H9 (cell line): Measurements from ENCODE around the gene KLHDC9. TPM values are rescaled to one million over a fixed set of nuclear protein-coding genes. Genes with fewer than 3 reads are reported as not detected.

Experiments used
- DNase-seq: peaks from one replicate; pipeline ENCODE4 v3.0.0-alpha.2; 2017
- H2AFZ ChIP-seq: one replicate; pipeline ENCODE4 v1.6.1; 2013; ENCODE audit warnings: mild to moderate bottlenecking, low read length, control low read depth, moderate library complexity
- H2AK5ac ChIP-seq: 2 replicates; pipeline ENCODE4 v1.6.1; 2013; ENCODE audit warnings: low read length, control low read depth, mixed read lengths; ENCODE audit not compliant: insufficient read length
- H2BK120ac ChIP-seq: one replicate; pipeline ENCODE4 v1.6.1; 2013; ENCODE audit warnings: low read depth, mild to moderate bottlenecking, low read length, control low read depth, inconsistent platforms; ENCODE audit not compliant: poor library complexity, severe bottlenecking
- H2BK12ac ChIP-seq: 2 replicates; pipeline ENCODE4 v1.6.1; 2013; ENCODE audit warnings: low read length, control low read depth, mixed read lengths, low read depth; ENCODE audit not compliant: insufficient read length
- H2BK15ac ChIP-seq: 2 replicates; pipeline ENCODE4 v1.6.1; 2013; ENCODE audit warnings: low read depth, low read length, control low read depth
- H2BK20ac ChIP-seq: one replicate; pipeline ENCODE4 v1.6.1; 2013; ENCODE audit warnings: low read depth, mild to moderate bottlenecking, low read length, control low read depth, inconsistent platforms; ENCODE audit not compliant: poor library complexity, severe bottlenecking
- H2BK5ac ChIP-seq: 2 replicates; pipeline ENCODE4 v1.6.1; 2013; ENCODE audit warnings: low read length, control low read depth, mixed read lengths; ENCODE audit not compliant: insufficient read length
- H3K14ac ChIP-seq: 2 replicates; pipeline ENCODE4 v1.6.1; 2013; ENCODE audit warnings: low read length, control low read depth; ENCODE audit not compliant: insufficient read depth
- H3K18ac ChIP-seq: 2 replicates; pipeline ENCODE4 v1.6.1; 2013; ENCODE audit warnings: low read depth, mild to moderate bottlenecking, mixed read lengths, low read length, control low read depth; ENCODE audit not compliant: insufficient read length
- H3K23ac ChIP-seq: 2 replicates; pipeline ENCODE4 v1.6.1; 2013; ENCODE audit warnings: low read length, control low read depth, mixed read lengths, low read depth; ENCODE audit not compliant: insufficient read length
- H3K23me2 ChIP-seq: 2 replicates; pipeline ENCODE4 v1.6.1; 2013; ENCODE audit warnings: low read depth, mild to moderate bottlenecking, mixed read lengths, low read length, control low read depth; ENCODE audit not compliant: insufficient read length, poor library complexity, severe bottlenecking
- H3K27ac ChIP-seq: 2 replicates; pipeline ENCODE4 v1.5.1; 2013; ENCODE audit warnings: low read length, control low read depth, mixed read lengths, low read depth; ENCODE audit not compliant: insufficient read length
- H3K27me3 ChIP-seq: 2 replicates; pipeline ENCODE4 v1.6.1; 2013; ENCODE audit warnings: low read length, control low read depth, inconsistent platforms; ENCODE audit not compliant: insufficient read depth
- H3K4ac ChIP-seq: 2 replicates; pipeline ENCODE4 v1.6.1; 2013; ENCODE audit warnings: low read depth, mild to moderate bottlenecking, control low read depth, inconsistent platforms, low read length, moderate library complexity
- H3K4me1 ChIP-seq: 2 replicates; pipeline ENCODE4 v1.6.1; 2013; ENCODE audit warnings: low read length, control low read depth, inconsistent platforms; ENCODE audit not compliant: insufficient read depth
- H3K4me2 ChIP-seq: 2 replicates; pipeline ENCODE4 v1.6.1; 2013; ENCODE audit warnings: low read length, control low read depth, mixed read lengths; ENCODE audit not compliant: insufficient read length, insufficient read depth
- H3K56ac ChIP-seq: 2 replicates; pipeline ENCODE4 v1.6.1; 2013; ENCODE audit warnings: low read depth, mild to moderate bottlenecking, mixed read lengths, low read length, control low read depth; ENCODE audit not compliant: insufficient read length
- H3K79me1 ChIP-seq: 2 replicates; pipeline ENCODE4 v1.6.1; 2013; ENCODE audit warnings: low read depth, mild to moderate bottlenecking, moderate library complexity, low read length, control low read depth, inconsistent platforms; ENCODE audit not compliant: insufficient read depth, poor library complexity, severe bottlenecking
- H3K79me2 ChIP-seq: 2 replicates; pipeline ENCODE4 v1.6.1; 2013; ENCODE audit warnings: low read length, control low read depth, inconsistent platforms; ENCODE audit not compliant: insufficient read depth
- H3K9ac ChIP-seq: 2 replicates; pipeline ENCODE4 v1.6.1; 2013; ENCODE audit warnings: low read length, control low read depth, mixed read lengths; ENCODE audit not compliant: insufficient read length; ENCODE audit errors: extremely low read depth
- H3K9me3 ChIP-seq: one replicate; pipeline ENCODE4 v1.6.1; 2013; ENCODE audit warnings: low read depth, low read length, inconsistent platforms; ENCODE audit not compliant: control insufficient read depth
- H3T11ph ChIP-seq: one replicate; pipeline ENCODE4 v1.6.1; 2013; ENCODE audit warnings: mild to moderate bottlenecking, low read length, control low read depth, inconsistent platforms
- H4K20me1 ChIP-seq: one replicate; pipeline ENCODE4 v1.6.1; 2013; ENCODE audit not compliant: control insufficient read depth, insufficient read length, insufficient read depth
- H4K5ac ChIP-seq: 2 replicates; pipeline ENCODE4 v1.6.1; 2013; ENCODE audit warnings: low read depth, mild to moderate bottlenecking, mixed read lengths, low read length, control low read depth; ENCODE audit not compliant: insufficient read length
- H4K8ac ChIP-seq: replicated peaks from 2 replicates; pipeline ENCODE4 v1.6.1; 2013; ENCODE audit warnings: low read length, control low read depth, mixed read lengths, low read depth; ENCODE audit not compliant: insufficient read length
- H4K91ac ChIP-seq: 2 replicates; pipeline ENCODE4 v1.6.1; 2013; ENCODE audit warnings: low read depth, mild to moderate bottlenecking, moderate library complexity, mixed read lengths, low read length, control low read depth; ENCODE audit not compliant: insufficient read length
- H3K27ac Mint-ChIP-seq, 3 experiments: 2 replicates in 2 of 3; 3 replicates in 1 of 3; pipeline ENCODE4 v1.8.0; 2020 to 2021; ENCODE audit warnings: mixed read lengths in 3 of 3, mild to moderate bottlenecking in 1 of 3, moderate library complexity in 1 of 3
- H3K27me3 Mint-ChIP-seq: 2 replicates; pipeline ENCODE4 v1.8.0; 2021; ENCODE audit warnings: low read depth, mild to moderate bottlenecking, moderate library complexity, mixed read lengths
- H3K36me3 Mint-ChIP-seq, 3 experiments: 2 replicates in 2 of 3; 3 replicates in 1 of 3; pipeline ENCODE4 v1.8.0; 2020 to 2021; ENCODE audit warnings: low read depth in 3 of 3, mixed read lengths in 3 of 3; ENCODE audit not compliant: insufficient read depth in 1 of 3
- H3K4me1 Mint-ChIP-seq, 2 experiments: 2 replicates each; pipeline ENCODE4 v1.8.0; 2020; ENCODE audit warnings: mixed read lengths in 2 of 2
- H3K4me3 Mint-ChIP-seq, 2 experiments: 2 replicates in 1 of 2; 3 replicates in 1 of 2; pipeline ENCODE4 v1.8.0; 2020 to 2021; ENCODE audit warnings: mild to moderate bottlenecking in 2 of 2, mixed read lengths in 2 of 2, moderate library complexity in 1 of 2
- H3K9me3 Mint-ChIP-seq, 2 experiments: 2 replicates in 1 of 2; 3 replicates in 1 of 2; pipeline ENCODE4 v1.8.0; 2020; ENCODE audit warnings: mild to moderate bottlenecking in 2 of 2, mixed read lengths in 2 of 2, moderate library complexity in 1 of 2
- WGBS: extraction: QIAGEN DNeasy Blood & Tissue Kit; methylation state at CpG from one replicate; pipeline ENCODE4 v1.1.7; 2013; ENCODE audit warnings: missing lambda C conversion rate, low lambda C conversion rate, mixed read lengths; ENCODE audit not compliant: insufficient read length; ENCODE audit errors: extremely low coverage; 5-methylcytosine and 5-hydroxymethylcytosine counted together
- total RNA-seq: library from RNA; stranded (reverse); gene quantifications from 2 replicates; pipeline ENCODE4 v1.2.1, GENCODE V29; 2021
- TF ChIP-seq, protein P1 (sequence below): fragments of 200-600 bp; sonication (generic); conservative IDR thresholded peaks from 3 replicates; pipeline ENCODE4 v1.8.0; 2021; ENCODE audit warnings: antibody characterized with exemption, mild to moderate bottlenecking

KLHDC9 gene
- total RNA-seq, 1 experiment from 2014 or later, result 6.6 TPM

DNA sequence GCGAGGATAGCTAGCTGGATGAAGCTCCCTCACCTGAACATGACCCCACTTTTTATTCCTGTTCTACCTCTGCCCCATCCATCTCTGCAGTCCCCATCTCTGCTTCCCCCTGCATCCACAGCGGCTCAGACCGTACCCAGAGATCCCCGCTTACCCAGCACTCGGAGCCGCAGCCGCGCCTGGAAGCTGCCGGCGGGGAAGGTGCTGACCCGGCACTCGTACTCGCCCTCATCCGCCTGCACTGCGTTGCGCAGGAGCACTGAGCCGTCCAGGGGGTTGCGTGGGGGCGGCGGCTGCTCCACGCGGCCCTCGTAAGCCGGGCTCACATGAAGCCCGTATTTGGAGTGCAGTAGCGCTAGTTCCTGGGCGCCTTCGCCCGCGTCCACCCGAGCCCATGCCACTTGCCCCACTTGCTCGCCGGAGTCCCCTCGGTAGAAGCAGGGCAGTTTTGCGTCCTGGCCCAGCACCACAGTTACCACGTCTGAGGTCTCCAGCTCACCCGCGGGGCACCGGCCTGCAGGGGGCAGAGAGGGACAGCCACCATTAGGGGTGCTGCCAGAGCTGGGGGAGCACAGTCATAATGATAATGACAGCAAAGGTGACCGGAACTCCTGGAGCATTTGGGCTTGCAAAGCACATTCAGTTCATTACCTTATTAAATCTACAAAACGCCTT, 18.6 kb upstream of the KLHDC9 start:
- no peak overlapping the region for H3K4ac ChIP-seq
- no peak overlapping the region for H3K56ac ChIP-seq
- no peak overlapping the region for H3T11ph ChIP-seq
- no peak overlapping the region for H3K27ac ChIP-seq
- Mint-ChIP-seq H3K4me3 (no peak overlapping the region), H3K4me1 (peaks cover 29 to 34% of the 10 kb centered on the region in 2 experiments), H3K27me3 (no peaks in the 10 kb centered on the region; the same call in 1 of the 2 replicates), H3K27ac (no peak overlapping the region; a peak in 1 of 7 replicates), H3K36me3 (no peaks in the 10 kb centered on the region), H3K9me3 (no peaks in the 10 kb centered on the region)
- H3K9ac ChIP-seq, result no peak overlapping the region
- no peaks in the 10 kb centered on the region for H3K27me3 ChIP-seq
- no peak overlapping the region for H2BK12ac ChIP-seq
- no peak overlapping the region for H3K18ac ChIP-seq
- no peaks in the 10 kb centered on the region for H3K79me2 ChIP-seq
- DNase-seq, result no peak
- H2BK20ac ChIP-seq, result no peak overlapping the region
- H4K5ac ChIP-seq, result no peak overlapping the region
- H4K91ac ChIP-seq, result no peak overlapping the region
- no peak overlapping the region for H3K4me2 ChIP-seq
- no peak overlapping the region for H3K14ac ChIP-seq
- no peak overlapping the region for H2AFZ ChIP-seq
- no peak overlapping the region for H2BK5ac ChIP-seq
- H4K8ac ChIP-seq, result no peak overlapping the region
- WGBS, result no CpG with 5 or more reads among the region's 41 CpGs
- no peaks in the 10 kb centered on the region for H4K20me1 ChIP-seq
- H2BK15ac ChIP-seq, result no peak overlapping the region
- TF ChIP-seq, protein P1, sequence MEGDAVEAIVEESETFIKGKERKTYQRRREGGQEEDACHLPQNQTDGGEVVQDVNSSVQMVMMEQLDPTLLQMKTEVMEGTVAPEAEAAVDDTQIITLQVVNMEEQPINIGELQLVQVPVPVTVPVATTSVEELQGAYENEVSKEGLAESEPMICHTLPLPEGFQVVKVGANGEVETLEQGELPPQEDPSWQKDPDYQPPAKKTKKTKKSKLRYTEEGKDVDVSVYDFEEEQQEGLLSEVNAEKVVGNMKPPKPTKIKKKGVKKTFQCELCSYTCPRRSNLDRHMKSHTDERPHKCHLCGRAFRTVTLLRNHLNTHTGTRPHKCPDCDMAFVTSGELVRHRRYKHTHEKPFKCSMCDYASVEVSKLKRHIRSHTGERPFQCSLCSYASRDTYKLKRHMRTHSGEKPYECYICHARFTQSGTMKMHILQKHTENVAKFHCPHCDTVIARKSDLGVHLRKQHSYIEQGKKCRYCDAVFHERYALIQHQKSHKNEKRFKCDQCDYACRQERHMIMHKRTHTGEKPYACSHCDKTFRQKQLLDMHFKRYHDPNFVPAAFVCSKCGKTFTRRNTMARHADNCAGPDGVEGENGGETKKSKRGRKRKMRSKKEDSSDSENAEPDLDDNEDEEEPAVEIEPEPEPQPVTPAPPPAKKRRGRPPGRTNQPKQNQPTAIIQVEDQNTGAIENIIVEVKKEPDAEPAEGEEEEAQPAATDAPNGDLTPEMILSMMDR, result 0 out of 3 replicates have a peak, but pooled peaks have one; percentile 21
- no peak overlapping the region for H2AK5ac ChIP-seq
- no peaks in the 10 kb centered on the region for H3K23me2 ChIP-seq
- no peaks in the 10 kb centered on the region for H3K79me1 ChIP-seq
- no peaks in the 10 kb centered on the region for H3K9me3 ChIP-seq
- no peak overlapping the region for H2BK120ac ChIP-seq
- H3K23ac ChIP-seq, result no peak overlapping the region
- no peaks in the 10 kb centered on the region for H3K4me1 ChIP-seq
